GM19468 (cell line): ENCODE measurements around the gene TBX10.
A peak's percentile ranks its signal among the peaks of the same experiment; 100 is the strongest.
"Not testable (repeated sequence)": the region's sequence is repeated elsewhere in the genome, so short reads cannot be mapped to it uniquely, and the experiment has no call there.

Experiments used
- ATAC-seq: cut with Tn5 transposase; IDR thresholded peaks from one replicate; pipeline ENCODE4 v1.9.1; 2021; ENCODE audit warnings: mild to moderate bottlenecking, moderate library complexity, moderate number of reproducible peaks; ENCODE audit not compliant: unreplicated experiment; ENCODE audit errors: extremely low read depth

The TBX10 gene

DNA sequence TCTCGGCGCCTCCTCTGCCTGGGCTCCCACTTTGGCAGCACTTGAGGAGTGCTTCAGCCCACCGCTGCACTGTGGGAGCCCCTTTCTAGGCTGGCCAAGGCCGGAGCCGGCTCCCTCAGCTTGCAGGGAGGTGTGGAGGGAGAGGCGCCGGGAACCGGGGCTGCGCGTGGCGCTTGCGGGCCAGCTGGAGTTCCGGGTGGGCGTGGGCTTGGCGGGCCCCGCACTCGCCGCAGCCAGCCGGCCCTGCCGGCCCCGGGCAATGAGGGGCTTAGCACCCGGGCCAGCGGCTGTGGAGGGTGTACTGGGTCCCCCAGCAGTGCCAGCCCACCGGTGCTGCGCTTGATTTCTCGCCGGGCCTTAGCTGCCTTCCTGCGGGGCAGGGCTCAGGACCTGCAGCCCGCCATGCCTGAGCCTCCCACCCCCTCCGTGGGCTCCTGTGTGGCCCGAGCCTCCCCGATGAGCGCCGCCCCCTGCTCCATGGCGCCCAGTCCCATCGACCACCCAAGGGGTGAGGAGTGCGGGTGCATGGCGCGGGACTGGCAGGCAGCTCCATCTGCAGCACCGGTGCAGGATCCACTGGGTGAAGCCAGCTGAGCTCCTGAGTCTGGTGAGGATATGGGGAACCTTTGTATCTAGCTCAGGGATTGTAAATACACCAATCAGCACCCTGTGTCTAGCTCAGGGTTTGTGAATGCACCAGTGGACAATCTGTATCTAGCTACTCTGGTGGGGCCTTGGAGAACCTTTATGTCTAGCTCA is 20.5 kb downstream of the TBX10 start:
- not testable (repeated sequence) for ATAC-seq

DNA sequence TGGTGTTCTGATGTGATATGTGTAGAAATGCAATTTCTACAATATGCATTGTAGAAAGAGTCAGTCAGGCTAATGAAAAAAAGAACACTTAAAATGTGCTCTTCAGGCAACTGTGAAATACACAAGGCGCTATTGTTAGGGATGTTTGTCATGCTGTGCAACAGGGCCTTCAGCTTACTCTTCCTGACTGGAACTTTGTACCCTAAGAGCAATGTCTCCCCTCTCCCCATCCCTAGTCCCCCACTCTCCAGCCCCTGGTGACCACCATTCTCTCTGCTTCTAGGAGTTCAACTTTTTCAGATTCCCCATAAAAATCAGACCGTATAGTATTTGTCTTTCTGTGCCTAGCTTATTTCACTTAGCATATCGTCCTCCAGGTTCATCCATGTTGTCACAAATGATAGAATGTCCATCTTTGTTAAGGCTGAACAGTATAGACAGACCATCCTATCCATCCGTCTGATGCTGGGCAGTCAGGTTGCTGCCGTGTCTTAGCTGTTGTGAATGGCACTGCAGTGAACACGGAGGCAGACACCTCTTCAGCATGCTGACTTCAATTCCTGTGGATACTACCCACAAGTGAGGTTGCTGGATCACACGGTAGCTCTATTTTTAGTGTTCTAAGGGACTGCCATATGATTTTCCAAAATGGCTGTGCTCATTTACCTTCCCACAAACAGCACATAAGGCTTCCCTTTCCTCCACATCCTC is 22.2 kb downstream of the TBX10 start:
- no peak for ATAC-seq

DNA sequence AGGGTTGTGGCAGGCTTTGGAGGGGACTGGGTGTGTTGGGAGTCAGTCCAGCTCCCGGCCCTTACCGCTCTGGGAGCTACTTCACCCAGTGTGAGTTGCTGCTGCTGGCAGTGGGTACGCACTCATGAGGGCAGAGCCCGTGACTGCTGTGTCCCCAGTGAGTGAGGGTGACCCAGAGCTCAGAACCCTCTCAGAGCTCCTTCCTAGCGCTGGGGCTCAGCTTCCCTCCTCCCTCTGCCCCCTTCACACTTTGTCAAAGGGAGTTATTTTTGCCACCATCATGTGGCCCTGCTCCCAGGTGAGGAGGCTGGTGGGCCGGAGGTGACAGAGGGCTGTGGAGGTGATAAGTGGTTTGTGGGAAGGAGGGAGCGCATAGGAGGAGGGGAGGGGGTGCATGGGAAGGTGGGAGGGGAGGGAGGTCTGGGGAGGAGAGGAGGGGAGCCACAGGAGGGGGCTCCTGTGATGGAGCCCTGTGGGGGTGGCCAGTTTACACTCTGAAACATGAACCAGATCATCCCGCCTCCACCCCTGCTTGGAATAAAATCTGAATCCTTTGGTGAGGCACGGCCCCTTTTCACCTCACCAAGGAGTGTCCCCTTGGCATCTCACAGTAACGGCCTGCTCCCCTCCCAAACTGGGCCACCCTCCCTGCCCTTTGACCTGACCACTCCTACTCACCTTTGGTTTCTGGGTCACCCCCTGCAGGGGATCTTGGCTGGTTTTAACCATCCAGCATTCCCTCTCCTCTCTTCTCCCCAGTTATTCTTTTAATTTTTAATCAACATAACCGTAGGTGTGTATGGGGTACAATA is 22.9 kb downstream of the TBX10 start:
- ATAC-seq = no peak

DNA sequence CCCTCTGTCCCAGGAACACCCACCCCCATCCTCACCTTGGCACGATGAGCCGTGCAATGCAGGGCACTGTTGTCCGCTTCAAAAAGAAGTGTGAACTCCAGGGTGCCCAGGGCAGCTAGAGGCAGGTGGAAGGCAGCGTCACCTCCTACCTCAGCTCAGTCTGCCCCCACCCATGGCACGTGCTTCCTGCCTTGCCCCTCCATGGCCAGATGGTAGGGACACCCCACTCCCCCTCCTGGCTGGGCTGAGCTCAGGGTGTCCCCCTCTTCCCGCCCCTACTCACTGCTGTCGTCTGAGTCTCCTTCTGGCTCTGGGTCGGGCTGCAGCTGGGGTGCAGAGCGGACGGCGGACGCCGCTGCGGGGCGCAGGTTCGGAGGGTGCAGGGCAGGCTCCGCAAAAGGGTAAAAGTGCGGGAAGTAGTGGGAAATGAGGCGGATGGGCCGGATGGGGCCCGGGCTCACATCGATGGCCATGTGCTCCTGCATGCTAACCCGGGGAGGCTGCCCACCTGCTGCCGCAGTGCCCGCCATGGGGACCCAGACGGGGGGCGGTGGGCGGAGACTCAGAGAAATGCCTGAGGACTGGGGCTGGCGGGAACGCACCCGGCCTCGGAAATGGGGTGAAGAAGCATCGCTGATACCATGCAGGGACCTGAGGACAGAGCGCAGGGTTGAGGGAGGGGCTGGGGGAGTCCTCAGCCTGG is 23.7 kb downstream of the TBX10 start:
- ATAC-seq = no peak

DNA sequence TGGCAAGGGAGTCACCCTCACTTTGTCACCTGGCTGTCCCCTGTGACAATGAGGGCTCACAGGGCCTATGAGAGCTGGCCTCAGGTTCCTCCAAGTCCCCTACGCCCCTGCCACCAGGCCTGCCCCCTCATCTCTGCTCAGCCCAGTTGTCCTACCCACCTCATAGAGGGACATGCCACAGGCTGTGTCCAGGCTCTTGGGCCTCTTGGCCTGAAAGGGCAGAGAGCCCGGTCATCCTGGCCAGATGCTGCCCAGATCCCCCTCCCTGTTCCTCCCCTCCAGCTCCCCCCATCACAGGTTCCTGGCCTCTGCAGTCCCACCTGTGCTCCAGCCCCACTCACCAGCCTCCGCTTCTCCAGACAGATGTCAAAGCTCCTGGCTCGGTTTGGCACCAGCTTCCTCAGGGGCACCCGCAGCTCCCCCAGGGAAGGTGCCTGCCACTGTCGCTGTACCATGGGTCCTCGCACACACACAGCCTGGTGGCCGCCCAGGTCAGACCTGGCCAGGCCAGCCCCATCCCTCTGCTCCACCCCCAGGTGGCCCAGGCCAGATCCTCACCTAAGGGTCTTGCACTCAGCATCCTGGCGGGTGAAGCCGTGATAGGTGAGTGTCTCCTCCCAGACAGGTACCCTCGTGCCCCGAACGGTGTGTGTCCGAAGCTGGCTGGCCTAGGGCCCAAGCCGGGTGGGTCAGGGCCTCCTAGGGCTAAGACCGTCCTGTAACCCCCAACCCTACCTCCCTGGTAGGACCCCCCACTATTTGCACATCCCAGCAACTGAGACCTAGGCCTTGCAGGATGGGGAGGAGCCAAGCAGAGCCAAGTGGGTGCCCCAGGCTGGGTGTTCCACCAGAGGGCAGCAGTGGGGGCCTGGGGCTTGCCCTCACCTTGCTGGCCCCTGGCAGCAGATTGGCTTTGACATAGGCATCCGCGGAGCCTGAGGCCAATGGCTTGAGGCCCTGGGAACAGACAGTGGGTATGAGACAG is 24.5 kb downstream of the TBX10 start:
- no peak for ATAC-seq

DNA sequence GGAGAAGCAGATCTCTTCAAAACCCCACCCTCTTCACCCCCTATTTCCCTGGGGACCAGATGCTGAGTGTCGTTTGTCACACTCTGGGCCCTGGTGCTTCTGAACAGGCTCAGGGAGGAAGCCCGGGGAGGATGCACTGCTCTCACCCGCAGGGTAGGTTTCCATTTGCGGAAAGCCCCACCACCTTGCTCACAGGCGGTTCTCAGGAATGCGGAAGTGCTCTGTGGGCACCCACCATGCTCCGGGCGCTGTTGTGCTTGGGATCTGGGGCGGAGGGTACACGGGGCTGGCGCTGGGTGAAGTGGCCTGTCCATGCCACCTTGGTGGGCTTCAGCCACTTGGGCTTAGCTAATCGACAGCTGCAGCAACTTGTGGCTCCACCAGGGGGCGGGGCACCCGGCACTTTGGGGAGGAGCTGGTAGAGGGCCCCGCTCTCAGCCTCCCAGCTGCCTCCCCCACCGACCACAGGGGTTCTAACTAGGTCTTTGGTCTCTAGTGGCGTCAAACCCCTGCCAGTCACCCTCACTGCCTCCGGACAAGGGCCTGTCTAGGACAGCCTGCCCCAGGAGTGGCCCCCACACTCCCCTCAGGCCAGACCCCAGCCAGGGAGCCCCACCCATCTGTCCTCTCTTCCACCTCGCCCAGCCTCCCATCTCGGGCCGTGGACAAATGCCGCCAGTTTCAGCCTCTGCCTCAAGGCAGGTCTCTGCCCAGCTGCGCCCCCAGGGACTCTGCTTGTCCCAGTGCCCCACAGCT is 25.4 kb downstream of the TBX10 start:
- peak; percentile 42 for ATAC-seq

DNA sequence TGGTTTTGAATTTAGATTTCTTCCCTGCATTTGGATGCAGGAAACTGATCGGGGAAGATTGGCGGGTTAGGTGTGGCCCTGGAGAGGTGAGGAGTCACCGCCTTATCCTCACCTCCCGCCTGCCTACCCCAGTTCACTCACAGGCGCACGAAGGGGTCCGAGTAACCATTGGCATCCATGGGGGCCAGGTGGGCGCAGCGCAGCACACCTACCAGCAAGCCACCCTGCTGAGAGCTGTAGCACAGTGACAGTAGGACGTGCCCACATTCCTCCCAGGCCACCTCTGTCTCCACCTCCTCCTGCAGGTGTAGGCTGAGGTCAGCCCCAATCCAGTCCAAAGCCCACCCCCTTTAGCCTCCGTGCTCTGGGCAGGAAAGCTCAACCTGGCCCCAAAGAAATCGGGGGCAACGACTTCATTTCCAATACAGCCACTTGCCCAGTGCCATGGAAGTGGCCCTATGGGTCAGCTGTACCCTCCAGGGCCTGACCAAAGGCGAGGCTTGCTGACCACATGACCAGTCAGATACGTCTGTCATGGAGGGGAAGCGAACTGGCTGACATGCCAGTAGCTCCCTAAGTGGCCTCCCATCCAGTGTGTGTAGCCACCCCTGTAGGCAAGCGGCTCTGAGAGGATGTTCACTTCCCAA is 26.1 kb downstream of the TBX10 start:
- ATAC-seq = no peak

DNA sequence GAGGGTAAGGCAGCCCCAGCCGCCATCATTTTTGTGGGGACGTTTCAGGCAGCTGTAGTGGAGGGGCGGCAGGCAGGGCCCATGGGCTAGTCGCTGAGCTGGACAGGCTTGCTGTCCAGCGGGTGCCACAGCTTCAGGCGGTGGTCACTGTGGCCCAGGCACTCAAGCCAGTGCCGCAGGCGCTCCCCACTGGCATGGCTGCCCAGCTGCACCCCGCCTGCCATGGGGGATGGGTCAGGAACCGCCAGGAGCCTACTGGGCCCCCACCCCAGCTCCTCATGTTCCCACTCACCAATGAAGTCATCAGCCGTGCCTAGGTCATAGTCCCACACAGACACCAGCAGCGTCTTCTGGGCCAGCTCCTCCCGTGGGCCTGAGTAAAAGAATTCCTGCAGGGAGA is 26.8 kb downstream of the TBX10 start:
- no peak for ATAC-seq

DNA sequence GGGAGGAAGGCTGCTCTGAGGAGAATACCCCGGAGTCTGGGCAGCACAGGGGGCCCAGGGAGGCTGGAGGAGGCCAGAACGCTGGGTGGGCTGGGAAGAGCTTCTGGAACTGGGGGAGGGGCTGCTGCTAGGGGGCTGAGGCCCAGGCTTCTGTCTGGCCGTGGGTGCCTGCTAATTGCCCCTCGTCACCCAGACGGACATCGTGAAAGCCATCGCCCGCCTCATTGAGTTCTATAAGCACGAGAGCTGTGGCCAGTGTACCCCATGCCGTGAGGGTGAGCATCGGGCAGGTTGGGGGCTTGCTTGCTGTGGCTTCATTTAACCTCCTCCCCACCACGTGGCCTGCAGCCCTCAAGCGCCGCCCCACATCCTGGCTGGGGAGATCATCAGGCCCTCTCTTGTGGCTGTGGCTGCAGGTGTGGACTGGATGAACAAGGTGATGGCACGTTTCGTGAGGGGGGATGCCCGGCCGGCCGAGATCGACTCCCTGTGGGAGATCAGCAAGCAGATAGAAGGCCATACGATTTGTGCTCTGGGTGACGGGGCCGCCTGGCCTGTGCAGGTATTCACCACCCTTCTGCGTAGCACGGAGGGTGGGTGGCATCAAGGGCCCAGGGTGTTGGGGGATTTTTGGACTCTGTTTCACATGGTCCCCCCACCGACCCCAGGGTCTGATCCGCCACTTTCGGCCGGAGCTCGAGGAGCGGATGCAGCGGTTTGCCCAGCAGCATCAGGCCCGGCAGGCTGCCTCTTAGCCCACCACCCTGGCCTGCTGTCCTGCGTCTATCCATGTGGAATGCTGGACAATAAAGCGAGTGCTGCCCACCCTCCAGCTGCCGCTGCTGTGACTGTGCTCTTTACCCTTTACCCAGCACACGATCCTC is 27.6 kb downstream of the TBX10 start:
- ATAC-seq = no peak

DNA sequence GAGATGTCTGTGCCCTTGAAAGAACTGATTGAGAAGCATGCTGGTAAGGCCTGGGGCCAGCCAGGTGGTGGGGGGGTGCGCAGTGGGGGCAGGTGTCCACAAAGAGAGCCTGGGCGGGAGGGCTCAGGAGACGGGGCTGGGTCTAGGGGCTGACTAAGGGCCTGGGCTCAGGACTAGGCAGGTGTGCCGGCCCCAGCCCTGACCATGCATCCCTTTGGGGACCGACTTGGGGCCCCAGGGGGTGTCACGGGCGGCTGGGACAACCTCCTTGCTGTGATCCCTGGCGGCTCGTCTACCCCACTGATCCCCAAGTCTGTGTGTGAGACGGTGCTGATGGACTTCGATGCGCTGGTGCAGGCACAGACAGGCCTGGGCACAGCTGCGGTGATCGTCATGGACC is 28.4 kb downstream of the TBX10 start:
- no peak for ATAC-seq

DNA sequence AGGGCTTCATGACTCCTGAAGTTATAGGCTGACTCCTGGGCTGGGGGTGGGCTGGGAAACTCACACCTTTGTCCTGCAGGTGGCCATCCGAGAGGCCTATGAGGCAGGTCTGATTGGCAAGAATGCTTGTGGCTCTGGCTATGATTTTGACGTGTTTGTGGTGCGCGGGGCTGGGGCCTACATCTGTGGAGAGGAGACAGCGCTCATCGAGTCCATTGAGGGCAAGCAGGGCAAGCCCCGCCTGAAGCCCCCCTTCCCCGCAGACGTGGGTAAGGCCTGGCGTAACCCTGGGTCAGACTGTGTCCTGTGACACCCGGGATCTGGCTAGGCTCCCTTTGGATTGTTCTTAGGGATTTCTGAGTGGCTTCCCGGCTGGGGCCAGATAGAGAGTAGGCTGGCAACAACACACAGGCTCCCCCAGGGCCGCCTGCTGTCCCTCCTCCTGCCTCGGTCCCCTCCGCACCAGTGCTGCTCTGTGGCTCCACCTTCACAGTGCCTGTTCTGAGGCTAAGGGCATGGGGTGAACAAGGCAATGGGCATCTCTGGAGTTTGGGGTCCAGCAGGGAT is 29.2 kb downstream of the TBX10 start:
- no peak for ATAC-seq

DNA sequence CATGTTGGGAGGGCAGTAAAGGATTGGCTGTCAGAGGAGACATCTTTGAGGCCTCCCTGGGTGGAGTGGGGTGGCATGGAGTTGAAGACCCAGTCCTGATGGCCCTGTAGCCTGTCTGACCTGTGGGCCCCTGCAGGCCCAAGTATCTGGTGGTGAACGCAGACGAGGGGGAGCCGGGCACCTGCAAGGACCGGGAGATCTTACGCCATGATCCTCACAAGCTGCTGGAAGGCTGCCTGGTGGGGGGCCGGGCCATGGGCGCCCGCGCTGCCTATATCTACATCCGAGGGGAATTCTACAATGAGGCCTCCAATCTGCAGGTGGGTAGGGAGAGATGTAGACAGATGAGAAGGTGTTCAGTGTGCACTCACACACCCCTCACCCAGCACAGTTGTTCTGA is 30.2 kb downstream of the TBX10 start:
- no peak for ATAC-seq

DNA sequence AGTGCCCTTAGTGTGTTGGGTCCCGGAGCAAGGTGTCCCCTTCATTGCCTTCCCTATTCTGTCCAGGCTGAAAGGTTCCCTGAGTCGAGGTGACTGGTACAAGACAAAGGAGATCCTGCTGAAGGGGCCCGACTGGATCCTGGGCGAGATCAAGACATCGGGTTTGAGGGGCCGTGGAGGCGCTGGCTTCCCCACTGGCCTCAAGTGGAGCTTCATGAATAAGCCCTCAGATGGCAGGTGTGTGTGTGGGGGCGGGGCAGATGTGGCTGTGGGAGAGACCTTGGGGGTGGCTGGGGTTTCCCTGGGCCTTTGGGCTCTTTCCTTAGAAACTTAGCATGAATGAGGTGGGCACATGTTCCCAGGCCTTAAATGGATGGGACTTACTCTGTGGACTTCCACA is 31.1 kb downstream of the TBX10 start:
- no peak for ATAC-seq

DNA sequence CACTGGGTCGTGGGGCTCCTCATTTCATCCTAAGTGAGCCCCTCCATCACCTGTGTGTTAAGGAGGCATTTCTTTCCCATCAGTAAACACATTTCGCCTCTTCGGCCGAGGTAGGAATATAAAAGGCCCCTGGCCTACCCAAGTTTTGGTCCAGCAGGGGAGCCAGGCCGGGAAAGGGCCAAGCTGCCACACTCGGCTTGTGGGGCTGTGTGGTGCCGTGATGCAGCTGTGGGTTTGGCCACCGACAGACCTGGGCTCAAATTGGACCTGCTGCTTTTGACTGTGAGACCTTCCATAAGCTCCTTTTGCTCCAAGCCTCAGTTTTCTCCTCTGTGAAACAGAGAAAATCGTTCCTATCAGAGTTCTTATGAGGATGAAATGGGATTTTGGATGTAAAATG is 32.1 kb downstream of the TBX10 start:
- no peak for ATAC-seq

DNA sequence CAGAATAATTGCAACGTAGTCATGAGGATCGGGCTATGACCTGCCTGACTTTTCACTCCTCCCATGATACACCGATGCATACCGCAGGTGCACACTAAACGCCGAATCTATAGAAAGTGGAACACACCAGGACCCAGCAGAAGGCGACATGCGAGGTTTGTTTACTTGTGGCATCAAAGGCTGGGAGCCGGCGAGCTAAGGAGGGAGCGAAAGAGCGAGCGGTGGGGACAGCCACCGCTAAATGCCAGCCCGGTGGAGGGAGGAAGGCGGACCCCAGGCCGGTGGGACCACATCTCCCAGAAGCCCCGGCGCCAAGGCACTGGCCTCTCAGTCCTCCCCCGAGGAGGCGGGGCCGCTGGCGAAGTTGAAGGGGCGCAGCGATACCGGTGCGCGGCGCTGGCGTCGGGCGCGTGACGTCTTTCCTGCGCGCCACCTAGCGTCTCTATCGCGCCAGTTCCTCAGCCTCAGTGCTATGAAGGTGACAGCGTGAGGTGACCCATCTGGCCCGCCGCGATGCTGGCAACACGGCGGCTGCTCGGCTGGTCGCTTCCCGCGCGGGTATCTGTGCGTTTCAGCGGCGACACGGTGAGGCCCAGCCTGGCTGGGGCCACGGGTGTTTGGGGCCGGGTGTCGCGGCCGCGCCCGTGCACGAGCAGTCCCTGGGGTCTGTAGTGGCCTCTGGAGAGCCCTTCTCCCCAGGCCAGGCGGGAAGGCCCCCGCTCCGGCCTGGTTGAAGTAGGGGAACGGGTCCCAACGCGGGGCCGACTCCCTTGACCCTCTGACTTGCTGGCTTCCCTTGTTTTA is 32.9 kb downstream of the TBX10 start, which contains the start of gene NDUFV1:
Gene NDUFV1, plus strand, starts transcription at position 445 of the 804 bp plus-strand sequence. Its CDS starts 69 bp downstream, at position 514.
- ATAC-seq = peak; percentile 94

DNA sequence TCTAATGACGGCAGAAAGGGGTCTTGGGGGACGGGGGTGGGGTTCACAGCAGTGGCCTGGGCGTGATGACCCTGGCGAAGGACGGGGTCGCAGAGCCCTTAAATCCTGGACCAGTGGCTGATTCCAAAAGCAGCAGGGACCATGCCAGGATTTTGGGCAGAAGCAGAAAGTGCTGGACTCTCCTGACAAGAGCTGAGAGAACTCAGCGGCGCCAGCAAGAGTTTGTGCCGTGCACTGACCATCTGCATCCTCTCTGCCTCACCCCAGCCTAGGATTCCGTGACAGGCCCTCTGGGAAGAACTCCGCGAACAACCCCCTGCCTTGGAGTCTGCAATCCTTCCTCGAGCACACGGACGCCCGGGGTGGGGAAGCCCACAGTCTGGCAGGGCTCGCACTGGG is 33.5 kb downstream of the TBX10 start:
- no peak for ATAC-seq
